Small intestine (tissue), 7 donors: ENCODE results near the gene ETV2. TPM values are rescaled to one million over a fixed set of nuclear protein-coding genes. Genes with fewer than 3 reads are reported as not detected.
"Not testable (repeated sequence)": the region's sequence is repeated elsewhere in the genome, so short reads cannot be mapped to it uniquely, and the experiment has no call there.

Source experiments
- DNase-seq, 2 donors: peaks; one replicate each; pipeline versions ENCODE4 v3.0.0 to v3.0.0-alpha.2; 2013
- FAIRE-seq: peaks from 2 replicates; lab custom pipeline; 2012; peaks lifted over from hg19 to GRCh38; lab: Jason Lieb, UNC
- H3K27ac ChIP-seq, 3 donors: one replicate each; pipeline ENCODE4 v1.5.1; 2013; ENCODE audit warnings: low read length in 2 of 3, mild to moderate bottlenecking in 2 of 3, control low read depth in 1 of 3, inconsistent platforms in 1 of 3, low read depth in 1 of 3, moderate library complexity in 1 of 3
- H3K27me3 ChIP-seq, 3 donors: one replicate each; pipeline ENCODE4 v1.6.1; 2013; ENCODE audit warnings: low read length in 3 of 3, inconsistent platforms in 1 of 3; ENCODE audit not compliant: control insufficient read depth in 3 of 3, insufficient read depth in 3 of 3
- H3K36me3 ChIP-seq, 3 donors: one replicate each; pipeline ENCODE4 v1.6.1; 2013; ENCODE audit warnings: low read length in 3 of 3, inconsistent platforms in 1 of 3, low read depth in 1 of 3, mild to moderate bottlenecking in 1 of 3, moderate library complexity in 1 of 3; ENCODE audit not compliant: control insufficient read depth in 3 of 3, insufficient read depth in 2 of 3
- H3K4me1 ChIP-seq, 3 donors: one replicate each; pipeline ENCODE4 v1.6.1; 2013; ENCODE audit warnings: low read length in 2 of 3, inconsistent platforms in 1 of 3, low read depth in 1 of 3, mild to moderate bottlenecking in 1 of 3, moderate library complexity in 1 of 3; ENCODE audit not compliant: control insufficient read depth in 3 of 3, insufficient read depth in 2 of 3
- H3K4me3 ChIP-seq, 3 donors: one replicate each; pipeline ENCODE4 v1.5.1; 2013; ENCODE audit warnings: low read length in 3 of 3, control low read depth in 1 of 3, inconsistent platforms in 1 of 3, low read depth in 1 of 3, mild to moderate bottlenecking in 1 of 3, moderate library complexity in 1 of 3
- H3K9me3 ChIP-seq, 2 donors: one replicate each; pipeline ENCODE4 v1.6.1; 2013; ENCODE audit warnings: low read depth in 1 of 2, low read length in 1 of 2; ENCODE audit not compliant: control insufficient read depth in 2 of 2, insufficient read depth in 1 of 2
- WGBS, 3 donors: extraction: QIAGEN DNeasy Blood & Tissue Kit; methylation state at CpG; one replicate each; pipeline ENCODE4 v1.1.7; 2013; 5-methylcytosine and 5-hydroxymethylcytosine counted together
- polyA plus RNA-seq, 4 donors: library from polyadenylated mRNA; stranded (reverse) in 3 of 4; unstranded in 1 of 4; fragments of 200-250 nt in 3 of 4; fragments of 120-200 nt in 1 of 4; gene quantifications; one replicate each; pipeline versions ENCODE4 v1.2.1 to v1.2.3, GENCODE V29; 2013
- donor health status: healthy with polysubstance abuse.
- donor health status: control.
- donor health status: control.
- donor health status: Bipolar disorder and iron deficiency.
- donor health status: healthy.

Gene ETV2
- polyA plus RNA-seq, 4 donors = 2.1 to 7.3 (median 4.2) TPM

GRCh38 chr19:35669974-35670373, 28.4 kb downstream of the ETV2 start:
- Histone ChIP-seq H3K27me3 (peaks cover 0 to 20% (median 8%) of the 10 kb centered on the region in 3 donors), H3K9me3 (no peaks in the 10 kb centered on the region), H3K27ac (no peak overlapping the region), H3K36me3 (peaks cover 0 to 6% (median 3%) of the 10 kb centered on the region in 3 donors), H3K4me1 (no peaks in the 10 kb centered on the region), H3K4me3 (no peak overlapping the region)
- FAIRE-seq = no peak
- WGBS, 3 donors = 14 to 47% (median 33%) methylated on average over 4 of the region's 4 CpGs
- DNase-seq = peak; percentile 25 to 56

- H3K27ac ChIP-seq = no peak overlapping the region
- H3K9me3 ChIP-seq = no peaks in the 10 kb centered on the region
- no peak overlapping the region for H3K4me3 ChIP-seq
- FAIRE-seq (no peak), DNase-seq (no peak)
- no peaks in the 10 kb centered on the region for H3K4me1 ChIP-seq
- WGBS, 3 donors = 15 to 70% (median 50%) methylated on average over 1 of the region's 1 CpG
- H3K36me3 ChIP-seq = peaks cover 0 to under 1% (median under 1%) of the 10 kb centered on the region in 3 donors
- peaks cover 0 to 20% (median 8%) of the 10 kb centered on the region in 3 donors for H3K27me3 ChIP-seq
Measured at GRCh38 chr19:35670686-35671085, 29.1 kb downstream of the ETV2 start.

- Histone ChIP-seq H3K4me1 (no peaks in the 10 kb centered on the region), H3K9me3 (no peaks in the 10 kb centered on the region), H3K4me3 (no peak overlapping the region), H3K36me3 (no peaks in the 10 kb centered on the region), H3K27me3 (peaks cover 0 to 20% (median 8%) of the 10 kb centered on the region in 3 donors), H3K27ac (no peak overlapping the region)
- peak; percentile 33 to 46 for DNase-seq
- no peak for FAIRE-seq
- 11 to 37% (median 19%) methylated on average over 3 of the region's 3 CpGs for WGBS, 3 donors
Measured at GRCh38 chr19:35671818-35672217, 30.3 kb downstream of the ETV2 start.

GRCh38 chr19:35673121-35673804, 31.7 kb downstream of the ETV2 start:
- H3K9me3 ChIP-seq = no peaks in the 10 kb centered on the region
- H3K4me3 ChIP-seq = no peak overlapping the region
- H3K27ac ChIP-seq = no peak overlapping the region
- peaks cover 0 to 20% (median 8%) of the 10 kb centered on the region in 3 donors for H3K27me3 ChIP-seq
- DNase-seq (peak in 1 of 2 donors; percentile 25), FAIRE-seq (no peak)
- H3K4me1 ChIP-seq = no peaks in the 10 kb centered on the region
- WGBS, 3 donors = 2 to 4% (median 2%) methylated on average over 34 to 39 of the region's 39 CpGs
- no peaks in the 10 kb centered on the region for H3K36me3 ChIP-seq

- FAIRE-seq = no peak
- Histone ChIP-seq H3K27ac (no peak overlapping the region), H3K36me3 (no peaks in the 10 kb centered on the region), H3K4me1 (no peaks in the 10 kb centered on the region), H3K27me3 (peaks cover 0 to 18% (median 2%) of the 10 kb centered on the region in 3 donors), H3K4me3 (no peak overlapping the region), H3K9me3 (no peaks in the 10 kb centered on the region)
- no peak for DNase-seq
- WGBS, 3 donors = 70 to 78% (median 71%) methylated on average over 15 of the region's 15 CpGs
Measured at GRCh38 chr19:35675589-35676140, 34.1 kb downstream of the ETV2 start.

- H3K27me3 ChIP-seq = no peaks in the 10 kb centered on the region
- H3K9me3 ChIP-seq = no peaks in the 10 kb centered on the region
- no peak overlapping the region for H3K27ac ChIP-seq
- no peaks in the 10 kb centered on the region for H3K4me1 ChIP-seq
- FAIRE-seq (no peak), DNase-seq (no peak)
- 67 to 87% (median 68%) methylated on average over 4 of the region's 4 CpGs for WGBS, 3 donors
- H3K36me3 ChIP-seq = no peaks in the 10 kb centered on the region
- H3K4me3 ChIP-seq = no peak overlapping the region
Measured at GRCh38 chr19:35689836-35690235, 48.3 kb downstream of the ETV2 start.

- H3K36me3 ChIP-seq, H3K4me1 ChIP-seq, H3K9me3 ChIP-seq, FAIRE-seq, H3K27ac ChIP-seq, H3K4me3 ChIP-seq, DNase-seq, H3K27me3 ChIP-seq: not testable (repeated sequence)
- 92 to 95% (median 95%) methylated on average over 23 to 37 of the region's 37 CpGs for WGBS, 3 donors
Measured at GRCh38 chr19:35691106-35691505, 49.6 kb downstream of the ETV2 start.

- Histone ChIP-seq H3K4me3 (no peak overlapping the region), H3K9me3 (no peaks in the 10 kb centered on the region), H3K36me3 (no peaks in the 10 kb centered on the region), H3K4me1 (no peaks in the 10 kb centered on the region), H3K27me3 (no peaks in the 10 kb centered on the region), H3K27ac (no peak overlapping the region)
- FAIRE-seq (no peak), DNase-seq (no peak)
- 33 to 72% (median 51%) methylated on average over 11 of the region's 11 CpGs for WGBS, 3 donors
Measured at GRCh38 chr19:35692010-35692409, 50.5 kb downstream of the ETV2 start.
